ENCODE data around the gene SLC1A5.
"Not testable (repeated sequence)": the region's sequence is repeated elsewhere in the genome, so short reads cannot be mapped to it uniquely, and the experiment has no call there.

SLC1A5 gene

DNA sequence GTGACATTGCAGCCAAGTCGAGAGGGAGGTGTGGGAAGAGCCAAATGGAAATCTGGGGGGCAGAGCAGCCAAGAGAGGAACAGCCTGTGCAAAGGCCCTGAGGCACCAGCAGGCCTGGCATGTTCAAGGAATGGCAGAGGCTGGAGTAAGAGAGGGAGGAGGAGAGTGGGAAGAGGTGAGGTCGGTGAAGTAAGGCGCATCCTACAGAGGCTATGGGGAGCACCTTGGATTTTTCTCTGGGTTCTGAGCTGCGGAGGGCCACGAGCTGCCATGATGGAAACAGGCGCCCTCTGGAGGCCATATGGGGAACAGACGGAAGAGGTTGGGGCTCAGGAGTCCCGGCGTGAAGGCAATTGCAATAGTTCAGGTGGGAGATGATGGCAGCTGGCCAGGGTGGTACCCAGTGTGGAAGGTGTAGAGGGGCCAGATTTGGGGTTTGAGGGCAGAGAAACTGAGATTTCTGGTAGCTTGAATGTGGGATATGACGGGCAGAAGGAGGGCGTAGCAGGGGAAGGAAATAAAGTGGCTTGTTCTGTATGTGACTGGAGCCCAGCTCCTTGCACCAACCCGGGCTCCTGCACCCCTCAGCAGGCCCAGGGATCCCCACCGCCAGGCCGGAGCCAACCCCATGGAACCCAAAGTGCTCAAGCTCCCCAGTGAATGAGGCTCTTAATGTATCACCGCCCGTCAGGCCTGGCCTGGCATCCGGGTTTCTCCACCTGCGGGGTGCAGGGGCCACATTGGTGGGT, 21.7 kb downstream of the SLC1A5 start:
- DNase-seq: no peak

DNA sequence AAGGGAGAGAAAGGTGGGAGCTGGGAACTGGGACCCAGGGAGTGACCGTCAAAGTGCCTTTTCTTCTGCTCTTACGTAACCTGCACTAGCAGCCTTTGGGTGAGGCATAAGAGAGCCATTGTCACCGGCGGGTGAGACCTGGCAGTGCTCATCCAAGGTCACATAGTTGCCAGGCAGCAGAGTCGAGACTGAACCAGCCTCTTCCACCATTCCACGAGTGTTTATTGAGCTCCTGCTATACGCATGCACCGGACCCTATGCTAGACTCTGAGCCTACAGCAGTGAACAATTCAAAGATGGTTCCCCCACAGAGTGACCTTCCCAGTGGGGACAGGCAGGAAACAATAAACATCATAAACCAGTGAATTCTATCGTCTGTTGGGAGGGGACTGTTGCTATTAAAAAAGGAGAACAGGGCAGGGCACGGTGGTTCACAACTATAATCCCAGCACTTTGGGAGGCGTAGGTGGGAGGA, 23.5 kb downstream of the SLC1A5 start:
- DNase-seq: no peak

DNA sequence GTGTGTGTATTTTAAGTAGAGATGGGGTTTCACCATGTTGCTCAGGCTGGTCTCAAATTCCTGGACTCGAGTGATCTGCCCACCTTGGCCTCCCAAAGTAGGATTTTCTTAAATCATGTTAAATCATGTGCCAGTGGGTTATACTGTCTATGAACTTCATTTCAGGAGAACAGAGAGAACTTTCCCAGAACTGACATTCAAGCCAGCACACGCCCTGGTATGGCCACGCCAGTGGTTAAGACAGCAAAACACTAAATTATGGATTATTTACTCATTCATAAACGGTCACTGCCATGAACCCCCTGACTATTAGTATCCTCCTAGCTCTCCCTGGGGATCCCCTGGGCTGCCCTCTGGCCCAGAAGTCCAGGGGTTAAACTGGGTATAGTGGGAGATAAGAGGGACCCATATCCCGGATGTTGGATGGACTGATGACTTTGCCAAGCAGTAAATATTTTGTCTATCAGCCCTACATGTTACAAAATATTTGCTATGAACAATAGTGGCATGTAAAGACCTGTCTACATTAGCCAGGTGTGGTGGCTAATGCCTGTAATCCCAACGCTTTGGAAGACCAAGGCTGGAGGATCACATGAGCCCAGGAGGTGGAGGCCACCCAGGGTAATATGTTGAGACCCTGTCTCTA, 26.0 kb downstream of the SLC1A5 start:
- no peak for DNase-seq

DNA sequence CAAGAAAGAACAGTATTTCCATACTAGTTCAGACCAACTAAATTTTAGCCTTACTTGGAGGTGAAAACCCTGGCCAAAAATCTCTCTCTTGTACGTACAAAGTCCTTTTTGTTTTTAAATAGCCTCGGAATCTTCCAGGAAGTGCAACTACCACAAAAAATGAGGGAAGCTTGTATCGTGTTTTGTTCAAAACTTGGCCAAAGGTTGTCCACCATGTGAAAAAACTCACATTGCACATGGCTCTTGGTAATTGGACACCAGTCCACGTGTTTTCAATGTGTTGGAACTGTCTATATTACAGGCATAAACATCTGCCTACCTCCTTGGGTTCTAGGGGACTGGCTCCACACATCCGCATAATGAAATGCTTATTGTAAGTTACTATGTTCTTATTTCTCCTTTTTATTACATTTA, 27.0 kb downstream of the SLC1A5 start:
- no peak for DNase-seq

DNA sequence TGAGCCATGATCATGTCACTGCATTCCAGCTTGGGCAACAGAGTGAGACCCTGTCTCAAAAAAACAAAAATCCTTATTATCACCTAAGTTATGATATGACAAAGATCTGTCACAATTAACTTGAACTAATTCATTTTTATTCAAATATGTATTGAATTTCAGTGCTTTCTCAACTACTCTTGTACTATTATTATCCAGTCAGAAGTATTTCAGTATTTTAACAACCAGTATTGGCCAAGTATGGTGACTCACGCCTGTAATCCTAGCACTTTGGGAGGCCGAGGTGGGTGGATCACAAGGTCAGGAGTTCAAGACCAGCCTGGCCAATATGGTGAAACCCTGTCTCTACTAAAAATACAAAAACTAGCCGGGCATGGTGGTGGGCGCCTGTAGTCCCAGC, 27.5 kb downstream of the SLC1A5 start:
- DNase-seq: not testable (repeated sequence)

DNA sequence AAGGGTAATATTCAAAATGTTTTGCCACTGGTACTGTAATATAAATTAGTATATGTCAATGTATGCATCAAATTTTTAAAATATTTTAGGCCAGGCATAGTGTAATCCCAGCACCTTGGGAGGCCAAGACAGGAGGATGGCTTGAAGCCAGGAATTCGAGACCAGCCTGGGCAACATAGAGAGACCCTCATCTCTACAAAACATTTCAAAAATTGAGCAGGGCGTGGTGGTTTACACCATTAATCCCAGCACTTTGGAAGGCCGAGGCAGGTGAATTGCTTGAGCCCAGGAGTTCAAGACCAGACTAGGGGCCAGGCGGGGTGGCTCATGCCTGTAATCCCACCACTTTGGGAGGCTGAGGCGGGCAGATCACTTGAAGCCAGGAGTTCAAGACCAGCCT, 28.0 kb downstream of the SLC1A5 start:
- DNase-seq: no peak

DNA sequence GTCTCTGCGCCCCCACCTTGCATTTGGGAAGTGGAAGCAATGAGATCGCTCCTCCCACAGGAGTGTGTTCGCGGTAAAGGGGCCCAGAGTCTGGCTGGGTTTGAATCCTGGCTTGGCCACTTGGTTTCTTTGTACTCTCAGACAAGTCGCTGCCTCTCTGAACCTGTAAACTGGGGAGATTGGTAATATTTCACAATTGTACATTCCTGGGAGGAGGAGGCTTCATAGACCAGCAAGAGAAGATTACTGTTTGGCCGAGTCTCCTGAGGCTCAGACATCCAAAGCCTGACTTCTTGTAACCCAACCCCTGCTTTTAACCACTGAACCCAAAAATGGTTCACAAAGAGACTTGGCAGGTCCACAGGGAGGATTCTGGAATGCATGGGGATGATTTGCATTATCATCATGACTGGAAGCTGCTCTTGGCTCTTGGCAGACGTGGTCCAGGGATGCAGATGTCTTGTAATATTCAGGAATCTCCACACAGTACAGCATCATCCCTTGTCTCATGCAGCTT, 28.5 kb downstream of the SLC1A5 start:
- DNase-seq: no peak

DNA sequence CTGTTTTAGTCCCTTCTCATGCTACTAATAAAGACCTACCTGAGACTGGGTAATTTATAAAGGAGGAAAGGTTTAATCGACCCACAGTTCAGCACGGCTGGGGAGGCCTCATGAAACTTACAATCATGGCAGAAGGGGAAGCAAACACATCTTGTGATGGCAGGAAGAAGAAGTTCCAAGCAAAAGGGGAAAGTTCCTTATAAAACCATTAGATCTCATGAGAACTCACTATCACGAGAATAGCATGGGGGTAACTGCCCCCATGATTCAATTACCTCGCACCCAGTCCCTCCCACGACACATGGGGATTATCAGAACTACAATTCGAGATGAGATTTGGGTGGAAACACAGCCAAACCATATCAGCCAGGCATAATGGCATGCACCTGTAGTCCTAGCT, 29.2 kb downstream of the SLC1A5 start:
- no peak for DNase-seq

DNA sequence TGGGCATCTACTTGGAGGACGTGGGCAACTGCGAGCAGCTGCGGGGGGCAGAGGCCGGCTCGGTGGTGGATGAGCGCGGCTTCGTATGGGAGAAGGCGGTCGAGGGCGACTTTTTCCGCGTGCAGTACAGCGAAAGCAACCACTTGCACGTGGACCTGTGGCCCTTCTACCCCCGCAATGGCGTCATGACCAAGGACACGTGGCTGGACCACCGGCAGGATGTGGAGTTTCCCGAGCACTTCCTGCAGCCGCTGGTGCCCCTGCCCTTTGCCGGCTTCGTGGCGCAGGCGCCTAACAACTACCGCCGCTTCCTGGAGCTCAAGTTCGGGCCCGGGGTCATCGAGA, 31.9 kb downstream of the SLC1A5 start:
- no peak for DNase-seq

DNA sequence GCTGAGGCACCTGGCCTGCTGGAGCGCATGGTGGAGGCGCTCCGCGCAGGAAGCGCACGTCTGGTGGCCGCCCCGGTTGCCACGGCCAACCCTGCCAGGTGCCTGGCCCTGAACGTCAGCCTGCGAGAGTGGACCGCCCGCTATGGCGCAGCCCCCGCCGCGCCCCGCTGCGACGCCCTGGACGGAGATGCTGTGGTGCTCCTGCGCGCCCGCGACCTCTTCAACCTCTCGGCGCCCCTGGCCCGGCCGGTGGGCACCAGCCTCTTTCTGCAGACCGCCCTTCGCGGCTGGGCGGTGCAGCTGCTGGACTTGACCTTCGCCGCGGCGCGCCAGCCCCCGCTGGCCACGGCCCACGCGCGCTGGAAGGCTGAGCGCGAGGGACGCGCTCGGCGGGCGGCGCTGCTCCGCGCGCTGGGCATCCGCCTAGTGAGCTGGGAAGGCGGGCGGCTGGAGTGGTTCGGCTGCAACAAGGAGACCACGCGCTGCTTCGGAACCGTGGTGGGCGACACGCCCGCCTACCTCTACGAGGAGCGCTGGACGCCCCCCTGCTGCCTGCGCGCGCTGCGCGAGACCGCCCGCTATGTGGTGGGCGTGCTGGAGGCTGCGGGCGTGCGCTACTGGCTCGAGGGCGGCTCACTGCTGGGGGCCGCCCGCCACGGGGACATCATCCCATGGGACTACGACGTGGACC, 32.4 kb downstream of the SLC1A5 start:
- DNase-seq: no peak

DNA sequence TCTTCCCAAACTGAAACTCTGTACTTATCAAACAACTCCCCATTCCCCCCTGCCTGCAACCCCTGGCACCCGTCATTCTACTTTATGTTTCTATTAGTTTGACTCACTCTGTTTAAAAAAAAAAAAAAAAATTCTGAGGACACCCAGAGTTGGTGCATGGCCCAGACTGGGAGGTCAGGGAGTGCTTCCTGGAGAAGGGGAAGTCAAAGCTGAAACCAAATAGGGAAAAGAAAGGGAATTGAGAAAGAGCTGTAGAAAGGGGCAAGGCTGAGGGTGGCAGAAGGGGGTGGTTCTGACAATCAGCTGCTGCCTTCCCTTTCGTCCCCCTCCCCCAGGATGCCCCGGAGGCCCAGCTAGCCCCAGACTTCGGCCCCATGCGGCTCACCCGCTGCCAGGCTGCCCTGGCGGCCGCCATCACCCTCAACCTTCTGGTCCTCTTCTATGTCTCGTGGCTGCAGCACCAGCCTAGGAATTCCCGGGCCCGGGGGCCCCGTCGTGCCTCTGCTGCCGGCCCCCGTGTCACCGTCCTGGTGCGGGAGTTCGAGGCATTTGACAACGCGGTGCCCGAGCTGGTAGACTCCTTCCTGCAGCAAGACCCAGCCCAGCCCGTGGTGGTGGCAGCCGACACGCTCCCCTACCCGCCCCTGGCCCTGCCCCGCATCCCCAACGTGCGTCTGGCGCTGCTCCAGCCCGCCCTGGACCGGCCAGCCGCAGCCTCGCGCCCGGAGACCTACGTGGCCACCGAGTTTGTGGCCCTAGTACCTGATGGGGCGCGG, 33.1 kb downstream of the SLC1A5 start:
- DNase-seq: no peak

DNA sequence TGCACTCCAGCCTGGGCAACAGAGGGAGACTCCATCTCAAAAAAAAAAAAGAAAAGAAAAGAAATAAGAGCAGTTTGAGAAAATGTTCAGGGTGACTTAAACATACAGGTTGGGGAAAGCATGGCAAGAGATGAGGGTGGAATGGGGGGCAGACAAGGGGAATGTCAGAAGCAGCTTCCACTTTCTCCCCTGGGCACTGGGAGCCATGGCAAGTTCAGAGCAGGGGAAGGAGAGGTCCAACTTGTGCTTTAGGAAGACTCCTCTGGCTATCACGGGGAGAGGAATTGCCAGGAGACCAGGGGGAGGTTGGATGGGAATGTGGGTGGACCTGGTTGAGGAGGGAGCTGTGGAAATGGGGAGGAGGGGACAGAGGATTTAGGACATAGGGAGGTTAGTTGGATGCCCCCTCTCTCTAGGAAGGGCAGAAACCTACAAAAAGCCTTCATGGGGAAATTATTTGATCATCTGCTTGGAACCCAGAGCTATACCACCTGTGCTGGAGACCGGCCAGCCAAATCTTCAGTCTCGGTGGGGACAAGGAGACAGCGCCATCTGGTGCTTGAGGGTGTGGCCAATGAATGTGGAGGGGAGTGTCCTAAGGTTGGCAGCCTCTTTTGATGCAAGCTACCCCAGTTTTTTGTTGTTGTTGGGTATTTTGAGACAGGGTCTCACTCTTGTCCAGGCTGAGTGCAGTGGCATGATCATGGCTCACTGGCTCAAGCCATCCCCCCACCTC, 34.8 kb downstream of the SLC1A5 start:
- peak; percentile 65 for DNase-seq

DNA sequence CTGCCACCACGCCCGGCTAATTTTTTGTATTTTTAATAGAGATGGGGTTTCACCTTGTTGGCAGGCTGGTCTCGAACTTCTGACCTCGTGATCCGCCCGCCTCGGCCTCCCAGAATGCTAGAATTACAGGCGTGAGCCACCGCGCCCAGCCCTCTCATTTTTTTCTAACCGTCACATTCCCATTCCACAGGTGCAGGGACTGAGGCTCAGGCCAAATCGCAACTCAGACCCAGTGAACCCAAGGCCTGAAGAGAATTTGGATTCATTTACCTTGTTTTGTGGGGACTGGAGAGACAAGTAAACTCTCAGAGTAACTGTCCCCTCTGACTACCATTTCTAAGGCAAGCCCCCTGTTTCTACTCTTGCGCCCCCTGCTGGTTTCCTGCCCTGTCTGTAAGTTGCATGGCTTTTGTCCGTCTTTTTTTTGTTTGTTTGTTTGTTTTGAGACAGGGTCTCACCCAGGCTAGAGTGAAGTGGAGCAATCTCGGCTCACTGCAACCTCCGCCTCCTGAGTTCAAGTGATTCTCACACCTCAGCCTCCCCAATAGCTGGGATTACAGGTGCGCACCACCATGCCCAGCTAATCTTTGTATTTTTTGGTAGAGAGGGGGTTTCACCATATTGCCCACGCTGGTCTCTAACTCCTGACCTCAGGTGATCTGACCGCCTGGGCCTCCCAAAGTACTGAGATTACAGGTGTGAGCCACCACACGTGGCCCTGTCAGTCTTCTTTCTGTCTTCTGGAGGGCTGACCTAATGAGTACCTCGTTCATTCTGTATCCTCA, 39.9 kb downstream of the SLC1A5 start:
- no peak for DNase-seq

DNA sequence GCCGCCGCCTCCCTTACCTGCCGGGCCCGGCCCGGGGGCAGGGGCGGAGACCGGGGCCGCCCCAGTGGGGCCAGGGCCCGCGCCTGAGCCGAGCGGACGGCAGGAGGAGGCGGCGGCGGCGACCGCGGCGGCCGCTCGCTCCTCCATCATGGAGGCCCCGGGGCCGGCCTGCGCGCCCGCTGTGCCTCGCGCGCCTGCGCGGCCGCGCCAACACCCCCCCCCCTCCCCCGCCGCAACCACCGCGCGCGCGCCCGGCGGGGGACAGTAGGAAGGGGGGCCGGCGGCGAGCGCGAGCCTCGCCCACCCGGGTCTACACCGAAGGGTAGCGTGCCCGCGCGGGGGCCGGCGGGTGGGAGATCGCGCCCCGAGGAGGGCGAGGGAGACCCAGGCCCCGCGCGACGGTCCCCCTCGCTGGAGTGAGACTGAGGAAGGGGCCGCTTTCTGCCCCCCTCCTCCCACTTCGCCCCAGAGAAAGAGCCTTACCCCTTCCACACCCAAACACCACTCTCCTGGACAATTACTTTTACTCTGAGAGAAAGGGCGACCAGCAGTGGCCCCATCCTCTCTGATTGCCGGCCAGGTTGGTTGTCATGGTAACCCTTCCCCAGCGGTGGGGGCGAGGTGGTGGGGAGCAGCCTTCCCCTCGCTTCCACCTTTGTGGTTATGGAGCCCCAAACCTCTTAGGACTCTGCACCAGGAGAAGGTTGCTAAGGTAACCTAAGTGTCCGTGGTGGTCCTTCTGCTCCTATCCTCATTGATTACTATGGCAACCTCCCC, 41.9 kb downstream of the SLC1A5 start, which contains the start of gene STRN4:
Gene STRN4 (minus strand): TSS at position 170 of the 777 bp plus-strand sequence. CDS start 20 bp downstream, at position 150.
- peak; percentile 70 for DNase-seq

DNA sequence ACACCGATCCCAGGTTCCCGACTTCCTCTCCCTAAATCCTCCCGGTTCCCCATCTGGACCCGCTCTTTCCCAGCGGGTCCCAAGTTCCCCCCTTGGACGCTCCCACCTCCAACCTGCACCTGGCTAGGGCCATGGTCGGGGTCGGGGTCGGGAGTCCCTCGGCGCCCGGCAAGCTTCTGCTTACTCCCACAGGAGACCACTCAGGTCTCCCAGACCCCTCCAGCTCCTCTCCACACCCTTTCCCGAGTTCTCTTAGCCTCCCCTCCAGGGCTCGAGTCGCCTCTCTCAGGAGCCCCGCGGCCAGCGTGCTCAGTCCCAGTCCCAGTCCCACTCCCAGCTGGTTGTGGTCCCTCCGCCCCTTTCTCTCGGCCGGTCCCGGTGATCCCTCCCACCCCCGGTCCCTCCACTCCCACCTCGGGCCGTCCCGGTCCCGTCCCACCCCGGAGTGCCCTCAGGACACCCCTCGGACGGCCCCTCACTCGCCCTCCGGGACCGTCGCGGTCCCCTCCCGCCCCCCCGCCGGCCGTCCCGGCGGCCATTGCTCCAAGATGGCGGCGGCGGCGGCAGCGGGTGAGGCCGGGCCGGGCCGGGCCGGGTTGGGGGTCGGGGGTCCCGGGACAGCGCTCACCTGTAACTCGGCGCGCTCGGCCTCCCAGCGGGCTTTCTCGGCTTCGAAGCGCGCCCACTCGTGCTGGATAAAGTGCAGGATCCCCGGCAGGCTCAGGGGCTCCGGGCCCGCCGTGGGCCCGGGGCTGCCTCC, 42.7 kb downstream of the SLC1A5 start, which contains the start of gene FKRP:
Gene FKRP (plus strand): TSS at position 537 of the 760 bp plus-strand sequence. CDS start 9,394 bp downstream, outside the sequence.
- DNase-seq: no peak

DNA sequence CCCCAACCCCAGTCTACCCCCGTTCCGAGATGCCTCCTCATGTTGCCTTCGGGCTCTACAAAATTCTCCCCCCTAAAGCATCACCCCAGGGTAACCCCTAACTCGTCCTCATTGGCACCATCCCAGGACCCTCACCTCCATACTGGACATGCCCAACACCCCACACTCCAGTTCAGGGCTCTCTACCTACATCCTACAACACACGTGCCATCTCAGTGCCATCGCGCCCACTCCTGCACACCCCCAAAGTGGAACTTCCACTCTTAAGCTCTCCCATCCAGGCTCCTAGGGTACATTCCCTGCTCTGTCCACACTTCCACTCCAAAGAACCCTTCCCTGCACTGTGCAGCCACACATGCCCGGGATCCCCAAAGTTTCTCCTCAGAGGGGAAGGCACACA, 43.4 kb downstream of the SLC1A5 start:
- DNase-seq: no peak

DNA sequence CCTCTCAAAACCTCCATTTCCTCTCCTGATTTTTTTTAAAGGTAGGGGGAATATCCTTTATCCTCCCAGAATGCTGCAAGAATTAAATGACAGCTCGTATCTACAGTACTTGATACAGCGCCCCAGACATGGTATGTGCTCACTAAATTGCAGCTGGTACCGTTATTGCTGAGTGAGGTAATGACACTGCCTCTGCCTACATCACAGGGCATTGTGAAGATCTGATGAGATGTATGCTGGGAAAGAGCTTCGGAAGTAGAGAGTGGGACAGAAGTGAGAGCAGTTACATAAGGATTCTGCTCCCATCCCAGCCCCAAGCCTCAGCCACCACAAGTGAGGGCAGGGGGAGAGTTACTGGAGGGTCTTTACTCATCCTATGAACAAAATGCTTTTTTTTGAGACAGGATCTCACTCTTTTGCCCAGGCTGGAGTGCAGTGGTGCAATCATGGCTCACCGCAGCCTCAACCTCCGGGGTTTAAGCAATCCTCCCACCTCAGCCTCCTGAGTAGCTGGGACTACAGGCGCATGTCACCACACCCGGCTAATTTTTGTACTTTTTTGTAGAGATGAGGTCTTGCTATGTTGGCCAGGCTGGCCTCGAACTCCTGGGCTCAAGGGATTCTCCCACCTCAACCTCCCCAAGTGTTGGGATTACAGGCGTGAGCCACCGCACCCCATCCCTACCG, 44.2 kb downstream of the SLC1A5 start:
- no peak for DNase-seq

DNA sequence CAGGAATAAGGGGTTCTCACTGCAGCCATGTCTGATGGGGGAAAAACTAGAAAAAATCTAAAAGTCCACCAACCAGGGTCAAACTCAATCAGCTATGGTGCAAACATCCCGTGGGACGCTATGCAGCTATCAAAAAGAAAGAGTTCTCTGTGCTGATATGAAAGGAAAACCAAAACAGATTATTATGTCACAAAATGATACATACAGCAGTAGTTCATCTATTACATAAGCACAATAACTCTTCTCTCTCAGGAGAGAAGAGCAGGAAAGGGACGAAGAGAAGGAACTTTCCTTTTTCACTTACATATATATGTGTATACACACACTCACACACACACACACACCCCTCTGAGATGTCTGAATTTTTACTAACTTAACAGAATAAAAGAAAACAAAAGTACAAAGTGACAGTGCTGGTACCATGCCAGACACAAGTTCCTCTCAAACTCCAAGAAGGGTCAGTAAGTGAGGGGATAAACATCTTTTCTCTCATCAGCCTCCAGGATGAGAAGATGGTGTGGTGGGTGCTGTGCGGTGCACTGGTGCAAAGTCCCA, 45.4 kb downstream of the SLC1A5 start:
- no peak for DNase-seq

DNA sequence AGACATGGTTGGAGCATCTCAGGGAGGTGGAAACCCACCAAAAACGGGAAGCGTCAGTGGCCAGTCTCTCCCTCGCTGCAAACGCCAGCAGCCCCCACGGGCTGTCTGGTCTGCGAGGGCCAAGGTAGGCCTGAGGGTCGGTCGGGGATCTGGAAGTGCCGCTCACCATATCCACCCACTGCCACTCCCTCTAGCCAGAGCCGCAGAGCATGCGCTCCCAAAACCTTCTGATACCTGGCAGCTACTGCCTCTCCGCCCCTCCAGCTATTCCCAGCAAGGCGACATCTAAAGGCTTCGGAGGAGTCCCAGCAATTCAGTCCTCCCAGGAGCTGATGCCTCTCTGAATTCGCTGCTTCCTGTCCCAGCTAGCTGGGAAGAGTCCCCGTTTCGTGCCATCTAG, 46.9 kb downstream of the SLC1A5 start:
- no peak for DNase-seq
